ENCODE results near the gene RFTN2. TPM values are rescaled to one million over a fixed set of nuclear protein-coding genes. Genes with fewer than 3 reads are reported as not detected.
"Not testable (repeated sequence)": the region's sequence is repeated elsewhere in the genome, so short reads cannot be mapped to it uniquely, and the experiment has no call there.

Gene RFTN2
- total RNA-seq, 2 donors from 2014 or later, result 0.17 to 0.29 TPM

- H3K27ac Mint-ChIP-seq, result no peak overlapping the region
- no peaks in the 10 kb centered on the region for H3K36me3 Mint-ChIP-seq (ENCODE audit: low read depth)
- no peak overlapping the region for H3K4me3 Mint-ChIP-seq
- no peaks in the 10 kb centered on the region for H3K9me3 Mint-ChIP-seq
- H3K27me3 Mint-ChIP-seq, result peaks cover 7% of the 10 kb centered on the region
- no peak for ATAC-seq (replicated peaks)
- no peaks in the 10 kb centered on the region for H3K4me1 Mint-ChIP-seq
Observed at GRCh38 chr2:197601726-197602125, 73.7 kb downstream of the RFTN2 start.

- Mint-ChIP-seq H3K9me3 (no peaks in the 10 kb centered on the region), H3K4me1 (no peaks in the 10 kb centered on the region), H3K4me3 (no peak overlapping the region), H3K36me3 (ENCODE audit: low read depth) (no peaks in the 10 kb centered on the region), H3K27ac (no peak overlapping the region), H3K27me3 (peaks cover 7% of the 10 kb centered on the region)
- ATAC-seq (replicated peaks), result no peak
Observed at GRCh38 chr2:197600306-197600705, 75.1 kb downstream of the RFTN2 start.

- Mint-ChIP-seq H3K4me1 (no peaks in the 10 kb centered on the region), H3K9me3 (no peaks in the 10 kb centered on the region), H3K36me3 (ENCODE audit: low read depth) (no peaks in the 10 kb centered on the region), H3K27me3 (peaks cover 7% of the 10 kb centered on the region), H3K27ac (no peak overlapping the region), H3K4me3 (no peak overlapping the region)
- no peak for ATAC-seq (replicated peaks)
Observed at GRCh38 chr2:197599285-197599965, 76.0 kb downstream of the RFTN2 start.

- Mint-ChIP-seq H3K27ac (no peak overlapping the region), H3K9me3 (no peaks in the 10 kb centered on the region), H3K4me3 (no peak overlapping the region), H3K36me3 (ENCODE audit: low read depth) (no peaks in the 10 kb centered on the region), H3K27me3 (peaks cover 7% of the 10 kb centered on the region), H3K4me1 (no peaks in the 10 kb centered on the region)
- ATAC-seq (replicated peaks), result no peak
Observed at GRCh38 chr2:197598450-197598849, 76.9 kb downstream of the RFTN2 start.

- H3K4me3 Mint-ChIP-seq, result no peak overlapping the region
- no peak for ATAC-seq (replicated peaks)
Observed at GRCh38 chr2:197597166-197597565, 78.2 kb downstream of the RFTN2 start.

GRCh38 chr2:197596766-197597165 lies 78.6 kb downstream of the RFTN2 start:
- Mint-ChIP-seq H3K36me3 (ENCODE audit: low read depth) (no peaks in the 10 kb centered on the region), H3K4me3 (no peak overlapping the region), H3K9me3 (no peaks in the 10 kb centered on the region), H3K27ac (no peak overlapping the region), H3K27me3 (peaks cover 4% of the 10 kb centered on the region), H3K4me1 (no peaks in the 10 kb centered on the region)
- ATAC-seq (replicated peaks), result no peak

More at GRCh38 chr2:197597166-197597565, 78.2 kb downstream of the RFTN2 start:
- Mint-ChIP-seq H3K4me1 (no peaks in the 10 kb centered on the region), H3K36me3 (ENCODE audit: low read depth) (no peaks in the 10 kb centered on the region), H3K9me3 (no peaks in the 10 kb centered on the region), H3K27me3 (peaks cover 4% of the 10 kb centered on the region), H3K27ac (no peak overlapping the region)

GRCh38 chr2:197591339-197592072 lies 83.9 kb downstream of the RFTN2 start:
- Mint-ChIP-seq H3K4me1 (no peaks in the 10 kb centered on the region), H3K27ac (no peak overlapping the region), H3K36me3 (ENCODE audit: low read depth) (no peaks in the 10 kb centered on the region), H3K9me3 (no peaks in the 10 kb centered on the region), H3K4me3 (no peak overlapping the region), H3K27me3 (peaks cover 3% of the 10 kb centered on the region)
- ATAC-seq (replicated peaks), result no peak

- H3K36me3 Mint-ChIP-seq (ENCODE audit: low read depth); ATAC-seq (replicated peaks); H3K27me3 Mint-ChIP-seq; H3K4me1 Mint-ChIP-seq; H3K9me3 Mint-ChIP-seq; H3K4me3 Mint-ChIP-seq; H3K27ac Mint-ChIP-seq: not testable (repeated sequence)
Observed at GRCh38 chr2:197587255-197587654, 88.1 kb downstream of the RFTN2 start.

- not testable (repeated sequence) for H3K9me3 Mint-ChIP-seq; H3K4me1 Mint-ChIP-seq; H3K36me3 Mint-ChIP-seq (ENCODE audit: low read depth); H3K27me3 Mint-ChIP-seq; H3K4me3 Mint-ChIP-seq; ATAC-seq (replicated peaks); H3K27ac Mint-ChIP-seq
Observed at GRCh38 chr2:197580166-197580565, 95.2 kb downstream of the RFTN2 start.

GRCh38 chr2:197578294-197578693 lies 97.1 kb downstream of the RFTN2 start:
- not testable (repeated sequence) for H3K27ac Mint-ChIP-seq, H3K4me3 Mint-ChIP-seq

GRCh38 chr2:197577446-197577845 lies 97.9 kb downstream of the RFTN2 start:
- ATAC-seq (replicated peaks), result no peak
- peaks cover 5% of the 10 kb centered on the region for H3K36me3 Mint-ChIP-seq (ENCODE audit: low read depth)
- H3K9me3 Mint-ChIP-seq, result peaks cover 7% of the 10 kb centered on the region
- no peak overlapping the region for H3K27ac Mint-ChIP-seq
- H3K4me3 Mint-ChIP-seq, result no peak overlapping the region
- no peaks in the 10 kb centered on the region for H3K27me3 Mint-ChIP-seq
- H3K4me1 Mint-ChIP-seq, result no peaks in the 10 kb centered on the region

More at GRCh38 chr2:197578294-197578693, 97.1 kb downstream of the RFTN2 start:
- not testable (repeated sequence) for H3K27me3 Mint-ChIP-seq; ATAC-seq (replicated peaks); H3K4me1 Mint-ChIP-seq; H3K9me3 Mint-ChIP-seq; H3K36me3 Mint-ChIP-seq (ENCODE audit: low read depth)

- peaks cover 5% of the 10 kb centered on the region for H3K36me3 Mint-ChIP-seq (ENCODE audit: low read depth)
- no peak overlapping the region for H3K27ac Mint-ChIP-seq
- no peaks in the 10 kb centered on the region for H3K4me1 Mint-ChIP-seq
- H3K27me3 Mint-ChIP-seq, result no peaks in the 10 kb centered on the region
- peaks cover 10% of the 10 kb centered on the region for H3K9me3 Mint-ChIP-seq
- H3K4me3 Mint-ChIP-seq, result no peak overlapping the region
- no peak for ATAC-seq (replicated peaks)
Observed at GRCh38 chr2:197576631-197577030, 98.8 kb downstream of the RFTN2 start.

GRCh38 chr2:197575987-197576386 lies 99.4 kb downstream of the RFTN2 start:
- Mint-ChIP-seq H3K36me3 (ENCODE audit: low read depth) (peaks cover 5% of the 10 kb centered on the region), H3K4me1 (no peaks in the 10 kb centered on the region), H3K27ac (no peak overlapping the region), H3K9me3 (peaks cover 10% of the 10 kb centered on the region), H3K27me3 (no peaks in the 10 kb centered on the region), H3K4me3 (no peak overlapping the region)
- no peak for ATAC-seq (replicated peaks)

- no peak for ATAC-seq (replicated peaks)
- Mint-ChIP-seq H3K9me3 (peaks cover 10% of the 10 kb centered on the region), H3K27me3 (no peaks in the 10 kb centered on the region), H3K27ac (no peak overlapping the region), H3K4me3 (no peak overlapping the region), H3K4me1 (no peaks in the 10 kb centered on the region), H3K36me3 (ENCODE audit: low read depth) (peaks cover 5% of the 10 kb centered on the region)
Observed at GRCh38 chr2:197573608-197574007, 101.8 kb downstream of the RFTN2 start.

GRCh38 chr2:197571627-197572271 lies 103.6 kb downstream of the RFTN2 start:
- H3K9me3 Mint-ChIP-seq, result peaks cover 10% of the 10 kb centered on the region
- no peak for ATAC-seq (replicated peaks)

More at GRCh38 chr2:197571627-197572271, 103.6 kb downstream of the RFTN2 start:
- Mint-ChIP-seq H3K36me3 (ENCODE audit: low read depth) (peaks cover 5% of the 10 kb centered on the region), H3K4me3 (no peak overlapping the region), H3K4me1 (no peaks in the 10 kb centered on the region), H3K27ac (no peak overlapping the region), H3K27me3 (no peaks in the 10 kb centered on the region)
